HCT116 (cell line): ENCODE data around the gene ABCA1. TPM values are rescaled to one million over a fixed set of nuclear protein-coding genes. Genes with fewer than 3 reads are reported as not detected.

ENCODE experiments used
- ATAC-seq: fragments of 200-7000 bp; cut with Tn5 transposase; 2 replicates; pipeline ENCODE4 v1.9.1; 2020; ENCODE audit warnings: mild to moderate bottlenecking, moderate library complexity
- BruUV-seq: library from RNA; stranded (reverse); fragments of 400-500 nt; replicated peaks from 2 replicates; lab custom pipeline; 2021; lab: Mats Ljungman, UMichigan
- CTCF ChIA-PET: fragments of 300-600 bp; sonication (Branson Sonifier 250); formaldehyde crosslinking; loops from one replicate; lab custom pipeline; 2021; ENCODE audit warnings: antibody characterized with exemption; lab: Charles Lee
- POLR2A ChIA-PET: fragments of 300-600, 350-600 bp; sonication (Branson Sonifier 250); formaldehyde crosslinking; loops from one replicate; lab custom pipeline; 2021; ENCODE audit warnings: antibody characterized with exemption; lab: Charles Lee
- RAD21 ChIA-PET, 2 experiments: fragments of 300-600 bp; sonication (Branson Sonifier 250); formaldehyde crosslinking; loops; one replicate each; lab custom pipeline; 2023; ENCODE audit warnings: low total read pairs in 2 of 2; ENCODE audit not compliant: uncharacterized antibody in 2 of 2, unreplicated experiment in 2 of 2, low non-redundant PET in 1 of 2; lab: Charles Lee
- DNase-seq: peaks from one replicate; pipeline ENCODE4 v3.0.0-alpha.2; 2010; ENCODE audit warnings: low read depth, low spot score
- H2AFZ ChIP-seq: fragments of 200-600 bp; shearing (Covaris generic), sonication (generic); 2 replicates; pipeline ENCODE4 v1.6.1; 2017; ENCODE audit warnings: low read depth, mixed run types, mixed read lengths, antibody characterized with exemption, low read length; ENCODE audit not compliant: poor library complexity, severe bottlenecking
- H3K27ac ChIP-seq: 2 replicates; pipeline ENCODE4 v1.5.1; 2012; ENCODE audit warnings: low read depth, low read length
- H3K27me3 ChIP-seq: fragments of 200-600 bp; sonication (generic); 2 replicates; pipeline ENCODE4 v1.6.1; 2016; ENCODE audit warnings: mixed run types, low read length, mixed read lengths; ENCODE audit not compliant: insufficient read depth
- H3K36me3 ChIP-seq, 2 experiments: fragments of 200-500 bp in 1 of 2; fragments of 200-600 bp in 1 of 2; sonication (Bioruptor generic) in 1 of 2; sonication (generic) in 1 of 2; 2 replicates each; pipeline versions ENCODE4 v1.5.1 to v1.6.1; 2014 to 2016; ENCODE audit warnings: low read length in 2 of 2, inconsistent platforms in 1 of 2, mixed read lengths in 1 of 2, mixed run types in 1 of 2; ENCODE audit not compliant: insufficient read depth in 2 of 2, control insufficient read depth in 1 of 2
- H3K4me1 ChIP-seq, 2 experiments: fragments of 200-600 bp in 1 of 2; sonication (generic) in 1 of 2; 2 replicates each; pipeline versions ENCODE4 v1.5.1 to v1.6.1; 2012 to 2017; ENCODE audit warnings: low read length in 2 of 2, inconsistent platforms in 1 of 2, mild to moderate bottlenecking in 1 of 2, mixed read lengths in 1 of 2, mixed run types in 1 of 2, moderate library complexity in 1 of 2; ENCODE audit not compliant: insufficient read depth in 2 of 2, control insufficient read depth in 1 of 2
- H3K4me2 ChIP-seq: fragments of 200-600 bp; sonication (generic); 2 replicates; pipeline ENCODE4 v1.6.1; 2017; ENCODE audit warnings: mixed run types, low read length, mixed read lengths
- H3K4me3 ChIP-seq, 2 experiments: fragments of 200-600 bp in 1 of 2; sonication (generic) in 1 of 2; replicated peaks in 1 of 2; 2 replicates each; pipeline ENCODE4 v1.5.1; 2011 to 2016; ENCODE audit warnings: low read length in 2 of 2, control low read depth in 1 of 2, low read depth in 1 of 2, mild to moderate bottlenecking in 1 of 2, mixed read lengths in 1 of 2, mixed run types in 1 of 2
- H3K79me2 ChIP-seq: fragments of 200-600 bp; sonication (generic); 2 replicates; pipeline ENCODE4 v1.6.1; 2017; ENCODE audit warnings: mild to moderate bottlenecking, mixed run types, low read length, moderate library complexity, mixed read lengths; ENCODE audit not compliant: insufficient read depth
- H3K9ac ChIP-seq: fragments of 200-600 bp; sonication (generic); 2 replicates; pipeline ENCODE4 v1.6.1; 2016; ENCODE audit warnings: low read length, mixed read lengths
- H3K9me2 ChIP-seq: fragments of 200-600 bp; sonication (generic), shearing (Covaris generic); 2 replicates; pipeline ENCODE4 v1.6.1; 2017; ENCODE audit warnings: mixed run types, mild to moderate bottlenecking, moderate library complexity; ENCODE audit not compliant: insufficient read depth
- H3K9me3 ChIP-seq, 2 experiments: fragments of 200-500 bp in 1 of 2; fragments of 200-600 bp in 1 of 2; sonication (Bioruptor generic) in 1 of 2; sonication (generic) in 1 of 2; 2 replicates each; pipeline ENCODE4 v1.6.1; 2014 to 2017; ENCODE audit warnings: low read length in 2 of 2, mixed read lengths in 2 of 2, inconsistent platforms in 1 of 2, low read depth in 1 of 2, mild to moderate bottlenecking in 1 of 2, mixed run types in 1 of 2, moderate library complexity in 1 of 2; ENCODE audit not compliant: control insufficient read depth in 1 of 2, insufficient read depth in 1 of 2
- H4K20me1 ChIP-seq: fragments of 200-600 bp; sonication (generic), shearing (Covaris generic); 2 replicates; pipeline ENCODE4 v1.6.1; 2017; ENCODE audit warnings: mixed run types, mild to moderate bottlenecking, moderate library complexity; ENCODE audit not compliant: insufficient read depth
- ATF3 ChIP-seq: IDR thresholded peaks from 2 replicates; pipeline ENCODE4 v1.6.1; 2012
- CEBPB ChIP-seq: IDR thresholded peaks from 2 replicates; pipeline ENCODE4 v1.6.1; 2012; ENCODE audit warnings: low read depth
- CTCF ChIP-seq, 3 experiments: fragments of 200-600 bp in 1 of 3; sonication (generic) in 1 of 3; IDR thresholded peaks in 2 of 3; conservative IDR thresholded peaks in 1 of 3; 2 replicates each; pipeline ENCODE4 v1.5.1; 2012 to 2017; ENCODE audit warnings: low read depth in 2 of 3, low read length in 2 of 3, antibody characterized with exemption in 1 of 3, borderline replicate concordance in 1 of 3, control low read depth in 1 of 3, mild to moderate bottlenecking in 1 of 3, mixed read lengths in 1 of 3, mixed run types in 1 of 3, moderate library complexity in 1 of 3; ENCODE audit not compliant: insufficient read depth in 1 of 3
- EGR1 ChIP-seq: IDR thresholded peaks from 2 replicates; pipeline ENCODE4 v1.6.1; 2012; ENCODE audit warnings: low read depth
- ELF1 ChIP-seq: IDR thresholded peaks from 2 replicates; pipeline ENCODE4 v1.6.1; 2012; ENCODE audit warnings: low read depth, borderline replicate concordance
- EZH2 ChIP-seq: fragments of 200-600 bp; sonication (generic); IDR thresholded peaks from 2 replicates; pipeline ENCODE4 v1.6.1; 2017; ENCODE audit warnings: antibody characterized with exemption, mixed run types
- EZH2phosphoT487 ChIP-seq: fragments of 200-600 bp; IDR thresholded peaks from 2 replicates; pipeline ENCODE4 v1.6.1; 2018; ENCODE audit warnings: antibody characterized with exemption, borderline replicate concordance
- FOSL1 ChIP-seq: IDR thresholded peaks from 2 replicates; pipeline ENCODE4 v1.6.1; 2012; ENCODE audit warnings: low read depth
- POLR2A ChIP-seq: IDR thresholded peaks from 2 replicates; pipeline ENCODE4 v1.7.0; 2011; ENCODE audit warnings: borderline replicate concordance; ENCODE audit not compliant: insufficient read depth, insufficient read length; ENCODE audit errors: extremely low read depth
- POLR2AphosphoS5 ChIP-seq: IDR thresholded peaks from 2 replicates; pipeline ENCODE4 v1.6.1; 2011; ENCODE audit warnings: mild to moderate bottlenecking, low read depth, low read length, moderate library complexity
- RAD21 ChIP-seq: IDR thresholded peaks from 2 replicates; pipeline ENCODE4 v1.6.1; 2012; ENCODE audit warnings: low read depth, mild to moderate bottlenecking
- SIN3A ChIP-seq: IDR thresholded peaks from 2 replicates; pipeline ENCODE4 v1.6.1; 2012; ENCODE audit warnings: low read depth
- SP1 ChIP-seq: IDR thresholded peaks from 2 replicates; pipeline ENCODE4 v1.6.1; 2012; ENCODE audit warnings: low read depth
- TCF7L2 ChIP-seq: IDR thresholded peaks from 2 replicates; pipeline ENCODE4 v1.7.0; 2011; ENCODE audit warnings: borderline replicate concordance, inconsistent platforms; ENCODE audit not compliant: insufficient read depth, insufficient read length; ENCODE audit errors: extremely low read depth
- YY1 ChIP-seq: IDR thresholded peaks from 2 replicates; pipeline ENCODE4 v1.6.1; 2011; ENCODE audit warnings: low read length, low read depth, moderate library complexity, mild to moderate bottlenecking; ENCODE audit not compliant: insufficient replicate concordance; ENCODE audit errors: extremely low read depth
- ZBTB33 ChIP-seq: IDR thresholded peaks from 2 replicates; pipeline ENCODE4 v1.6.1; 2011; ENCODE audit warnings: mild to moderate bottlenecking, low read length, moderate library complexity; ENCODE audit not compliant: insufficient replicate concordance; ENCODE audit errors: extremely low read depth
- ZFX ChIP-seq: fragments of 450-650 bp; IDR thresholded peaks from 2 replicates; pipeline ENCODE4 v1.6.1; 2017
- ZNF274 ChIP-seq: fragments of 200-500 bp; sonication (Bioruptor generic); IDR thresholded peaks from 2 replicates; pipeline ENCODE4 v1.6.1; 2014; ENCODE audit warnings: mild to moderate bottlenecking, low read depth, low read length, inconsistent platforms
- intact Hi-C: fragments of 100-400 bp; cut with micrococcal nuclease; formaldehyde crosslinking; loops from 2 replicates; pipeline ENCODE4 v1.10.0; 2022
- total RNA-seq: library from RNA; stranded (reverse); gene quantifications from one replicate; pipeline ENCODE4 v1.2.1, GENCODE V29; 2021; ENCODE audit not compliant: unreplicated experiment
- TF ChIP-seq, protein P1 (sequence below): IDR thresholded peaks from 2 replicates; pipeline ENCODE4 v1.6.1; 2012

The ABCA1 gene
- total RNA-seq, 1 experiment from 2014 or later, result 0.89 TPM

GRCh38 chr9:104767507-104767906, 160.4 kb downstream of the ABCA1 start:
- H3K36me3 ChIP-seq, result no peaks in the 10 kb centered on the region
- H3K9me2 ChIP-seq, result no peaks in the 10 kb centered on the region
- TF ChIP-seq ZBTB33, result no peak
- TF ChIP-seq, all 23 proteins: peak for 0
- Histone ChIP-seq H2AFZ (no peak overlapping the region), H3K4me1 (no peaks in the 10 kb centered on the region), H4K20me1 (no peaks in the 10 kb centered on the region), H3K9ac (no peak overlapping the region), H3K79me2 (no peaks in the 10 kb centered on the region), H3K27me3 (no peaks in the 10 kb centered on the region), H3K27ac (no peak overlapping the region), H3K9me3 (no peaks in the 10 kb centered on the region), H3K4me3 (no peak overlapping the region), H3K4me2 (no peak overlapping the region)
- intact Hi-C loops, result no loop called here
- ChIA-PET CTCF (no interaction called here), POLR2A (no interaction called here), RAD21 (no interaction called here)
- ATAC-seq (no peak), DNase-seq (no peak)
- BruUV-seq, result no TSS peak

DNA sequence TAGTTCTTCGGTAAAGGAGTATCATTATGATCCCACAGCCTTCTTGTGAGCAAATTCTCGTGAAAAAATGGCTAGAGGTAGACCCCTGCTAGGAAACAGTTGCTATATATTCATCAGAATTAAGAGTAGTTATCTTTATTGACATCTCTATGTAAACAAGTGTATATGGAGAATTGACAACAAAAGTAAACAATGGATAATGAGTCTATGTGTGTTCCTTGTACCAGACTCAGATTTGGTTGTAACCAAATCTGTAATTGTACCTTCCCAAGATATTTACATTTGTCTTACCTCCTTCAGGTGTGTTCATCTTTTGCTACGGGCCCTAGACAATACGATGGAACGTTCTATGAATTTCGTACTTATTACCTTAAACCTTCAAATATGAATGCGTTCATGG, 161.9 kb downstream of the ABCA1 start:
- TF ChIP-seq POLR2A, result no peak
- no peak for TF ChIP-seq CTCF (IDR thresholded peaks at IDR 0.05 in 2 of 3, conservative IDR thresholded peaks at IDR 0.05 in 1 of 3; ENCODE audit: borderline replicate concordance in 1 of 3, insufficient read depth in 1 of 3, low read depth in 2 of 3, low read length in 2 of 3)
- no peak for TF ChIP-seq ZFX
- TF ChIP-seq, protein P1, sequence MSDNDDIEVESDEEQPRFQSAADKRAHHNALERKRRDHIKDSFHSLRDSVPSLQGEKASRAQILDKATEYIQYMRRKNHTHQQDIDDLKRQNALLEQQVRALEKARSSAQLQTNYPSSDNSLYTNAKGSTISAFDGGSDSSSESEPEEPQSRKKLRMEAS, result no peak
- TF ChIP-seq TCF7L2, result no peak
- TF ChIP-seq POLR2AphosphoS5, result no peak
- no peak for TF ChIP-seq CEBPB
- no peak for TF ChIP-seq EZH2phosphoT487
- no peak for TF ChIP-seq SP1
- TF ChIP-seq ATF3, result no peak
- TF ChIP-seq ELF1, result no peak
- no peak for TF ChIP-seq SIN3A
- no peak for TF ChIP-seq YY1
- TF ChIP-seq ZNF274, result no peak
- no peak for TF ChIP-seq EZH2
- TF ChIP-seq EGR1, result no peak
- TF ChIP-seq FOSL1, result no peak
- TF ChIP-seq RAD21, result no peak
- CTCF ChIA-PET, result no interaction called here
- no peak overlapping the region for H3K27ac ChIP-seq
- RAD21 ChIA-PET, result no interaction called here
- no peaks in the 10 kb centered on the region for H3K27me3 ChIP-seq
- no peak overlapping the region for H2AFZ ChIP-seq
- H3K79me2 ChIP-seq, result no peaks in the 10 kb centered on the region
- BruUV-seq, result no TSS peak
- no peaks in the 10 kb centered on the region for H3K36me3 ChIP-seq
- H3K4me2 ChIP-seq, result no peak overlapping the region
- H3K9me3 ChIP-seq, result no peaks in the 10 kb centered on the region
- POLR2A ChIA-PET, result no interaction called here
- ATAC-seq (no peak), DNase-seq (no peak)
- H3K9me2 ChIP-seq, result no peaks in the 10 kb centered on the region; the same call in 1 of the 2 replicates
- H4K20me1 ChIP-seq, result no peaks in the 10 kb centered on the region
- H3K4me1 ChIP-seq, result no peaks in the 10 kb centered on the region
- no peak overlapping the region for H3K9ac ChIP-seq
- intact Hi-C loops, result no loop called here
- H3K4me3 ChIP-seq, result no peak overlapping the region
